Measurements from ENCODE around the gene LAIR1. TPM values are rescaled to one million over a fixed set of nuclear protein-coding genes. Genes with fewer than 3 reads are reported as not detected.
"Not testable (repeated sequence)": the region's sequence is repeated elsewhere in the genome, so short reads cannot be mapped to it uniquely, and the experiment has no call there.

Gene LAIR1
- total RNA-seq, 2 experiments from 2014 or later = 4.3 TPM; not detected in 1

DNA sequence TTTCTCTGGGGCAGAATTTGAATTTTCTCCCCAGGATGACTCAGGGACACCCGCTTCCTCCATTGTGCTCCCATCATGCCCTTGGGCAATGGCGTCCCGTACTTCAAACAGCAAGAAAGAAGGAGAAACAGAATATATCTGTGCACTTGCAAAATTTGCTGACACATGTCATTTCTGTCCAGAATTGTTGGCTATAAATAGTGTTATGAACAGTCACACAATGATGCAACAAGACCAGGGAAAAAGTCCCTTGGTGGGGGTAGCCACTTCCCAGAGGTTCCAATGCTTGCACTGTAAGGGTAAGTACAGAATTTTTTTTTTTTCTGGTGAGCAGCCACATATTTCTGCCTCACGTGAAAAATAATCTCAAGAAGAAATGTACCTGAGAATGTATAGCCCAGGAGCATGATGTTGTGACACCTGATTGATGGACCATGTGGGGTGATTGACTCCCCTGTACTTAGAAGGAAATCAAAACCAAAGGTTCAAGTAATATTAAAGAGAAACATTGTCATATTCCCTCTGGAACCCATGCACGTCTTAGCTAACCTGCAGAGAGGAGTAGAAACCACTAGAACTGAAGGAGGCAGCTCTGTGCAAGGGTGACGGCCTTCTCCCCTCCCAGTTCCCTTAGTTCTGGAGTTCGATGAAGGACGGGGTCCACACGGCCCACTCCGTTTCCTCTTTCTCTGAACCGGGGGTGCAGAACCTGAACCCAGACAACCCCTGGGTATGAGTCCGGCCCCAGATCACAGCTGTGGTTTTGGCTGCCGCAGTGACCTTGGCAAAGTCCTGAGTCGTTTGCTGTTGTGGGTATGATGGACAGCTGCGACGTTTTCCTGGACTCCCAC lies 9.3 kb upstream of the LAIR1 start:
- Histone ChIP-seq H3K36me3 (ENCODE audit: insufficient read depth, low read length) (no peaks in the 10 kb centered on the region), H4K20me1 (ENCODE audit: insufficient read depth, low read length) (no peaks in the 10 kb centered on the region), H3K9me2 (ENCODE audit: insufficient read depth, low read length) (no peaks in the 10 kb centered on the region), H3K79me2 (ENCODE audit: insufficient read depth, low read depth, low read length) (no peaks in the 10 kb centered on the region), H3K4me2 (ENCODE audit: low read length) (no peak overlapping the region), H3K27ac (ENCODE audit: low read depth, low read length, poor library complexity, severe bottlenecking) (no peak overlapping the region), H2AFZ (ENCODE audit: low read length) (no peak overlapping the region), H3K4me3 (ENCODE audit: low read depth, low read length, poor library complexity, severe bottlenecking) (no peak overlapping the region), H3K9me3 (ENCODE audit: low read length) (no peaks in the 10 kb centered on the region; the same call in 1 of the 2 replicates), H3K4me1 (ENCODE audit: insufficient read depth, low read length, poor library complexity, severe bottlenecking) (peaks cover 58% of the 10 kb centered on the region)
- ChIA-PET CTCF (ENCODE audit: unreplicated experiment) (interaction anchor here (0.6 kb wide), 1 partner anchor 16 kb away, joined by 4 read pairs; no protein-coding TSS in a partner anchor), POLR2A (no interaction called here)
- DNase-seq (ENCODE audit: low spot score) = no peak
- TF ChIP-seq CTCF (conservative IDR thresholded peaks at IDR 0.05; ENCODE audit: low read length) = no peak
- TF ChIP-seq EZH2phosphoT487 (IDR thresholded peaks at IDR 0.05; ENCODE audit: borderline replicate concordance, low read depth, low read length) = no peak
- BruUV-seq (replicated peaks) = no TSS peak
- intact Hi-C loops (cut with micrococcal nuclease; ENCODE audit: unreplicated experiment) = no loop called here

DNA sequence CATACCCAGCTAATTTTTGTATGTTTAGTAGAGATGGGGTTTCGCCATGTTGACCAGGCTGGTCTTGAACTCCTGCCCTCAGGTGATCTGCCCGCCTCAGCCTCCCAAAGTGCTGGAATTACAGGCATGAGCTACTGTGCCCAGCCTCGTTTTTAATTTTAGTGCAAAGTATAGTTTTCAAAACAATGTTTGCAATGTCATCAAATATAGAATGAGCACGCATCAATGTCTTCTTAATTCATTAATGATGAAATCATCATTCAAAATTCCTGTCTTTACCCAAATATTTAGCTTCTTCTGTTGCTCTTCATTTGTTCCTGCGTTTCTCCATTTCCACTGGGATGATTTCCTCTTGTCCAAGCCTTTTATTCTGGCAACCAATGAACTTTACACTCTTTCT lies 6.7 kb upstream of the LAIR1 start:
- DNase-seq (ENCODE audit: low spot score); H3K9me2 ChIP-seq (ENCODE audit: insufficient read depth, low read length); POLR2A ChIA-PET; H3K36me3 ChIP-seq (ENCODE audit: insufficient read depth, low read length); H3K79me2 ChIP-seq (ENCODE audit: insufficient read depth, low read depth, low read length); H3K9me3 ChIP-seq (ENCODE audit: low read length); H3K27ac ChIP-seq (ENCODE audit: low read depth, low read length, poor library complexity, severe bottlenecking); H4K20me1 ChIP-seq (ENCODE audit: insufficient read depth, low read length); H2AFZ ChIP-seq (ENCODE audit: low read length); BruUV-seq (replicated peaks); intact Hi-C loops (cut with micrococcal nuclease; ENCODE audit: unreplicated experiment); H3K4me3 ChIP-seq (ENCODE audit: low read depth, low read length, poor library complexity, severe bottlenecking); CTCF ChIA-PET (ENCODE audit: unreplicated experiment): not testable (repeated sequence)
- H3K4me1 ChIP-seq (ENCODE audit: insufficient read depth, low read length, poor library complexity, severe bottlenecking) = peaks cover 37% of the 10 kb centered on the region
- peak overlapping the region; percentile 42; the same call in 1 of the 2 replicates for H3K4me2 ChIP-seq (ENCODE audit: low read length)

DNA sequence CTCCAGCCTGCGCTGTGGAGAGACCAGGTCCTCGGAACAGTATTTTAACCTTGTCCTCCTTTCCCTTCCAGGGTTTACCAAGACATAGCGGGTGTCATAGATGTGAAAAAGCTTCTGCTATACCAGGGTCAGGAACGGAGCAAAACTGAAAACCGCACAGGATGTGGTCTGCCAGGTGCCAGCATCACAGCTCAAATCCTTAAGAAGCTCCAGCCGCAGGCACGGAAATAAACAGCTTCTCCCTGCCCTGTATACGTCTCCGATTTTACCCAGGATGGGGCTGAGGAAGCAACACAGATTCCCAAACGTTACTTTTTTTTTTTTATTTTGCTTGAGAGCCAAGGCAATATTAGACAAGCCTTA lies 5.7 kb upstream of the LAIR1 start:
- Histone ChIP-seq H3K4me2 (ENCODE audit: low read length) (peak overlapping the region; percentile 63), H3K4me3 (ENCODE audit: low read depth, low read length, poor library complexity, severe bottlenecking) (peak overlapping the region; percentile 26), H3K4me1 (ENCODE audit: insufficient read depth, low read length, poor library complexity, severe bottlenecking) (peaks cover 37% of the 10 kb centered on the region)
- H3K36me3 ChIP-seq (ENCODE audit: insufficient read depth, low read length); H3K79me2 ChIP-seq (ENCODE audit: insufficient read depth, low read depth, low read length); CTCF ChIA-PET (ENCODE audit: unreplicated experiment); H3K9me3 ChIP-seq (ENCODE audit: low read length); intact Hi-C loops (cut with micrococcal nuclease; ENCODE audit: unreplicated experiment); H2AFZ ChIP-seq (ENCODE audit: low read length); H3K27ac ChIP-seq (ENCODE audit: low read depth, low read length, poor library complexity, severe bottlenecking); H4K20me1 ChIP-seq (ENCODE audit: insufficient read depth, low read length); BruUV-seq (replicated peaks); H3K9me2 ChIP-seq (ENCODE audit: insufficient read depth, low read length): not testable (repeated sequence)
- POLR2A ChIA-PET = interaction anchor here (0.7 kb wide), 1 partner anchor 746 kb away, joined by 4 read pairs; no protein-coding TSS in a partner anchor
- DNase-seq (ENCODE audit: low spot score) = peak; percentile 70

DNA sequence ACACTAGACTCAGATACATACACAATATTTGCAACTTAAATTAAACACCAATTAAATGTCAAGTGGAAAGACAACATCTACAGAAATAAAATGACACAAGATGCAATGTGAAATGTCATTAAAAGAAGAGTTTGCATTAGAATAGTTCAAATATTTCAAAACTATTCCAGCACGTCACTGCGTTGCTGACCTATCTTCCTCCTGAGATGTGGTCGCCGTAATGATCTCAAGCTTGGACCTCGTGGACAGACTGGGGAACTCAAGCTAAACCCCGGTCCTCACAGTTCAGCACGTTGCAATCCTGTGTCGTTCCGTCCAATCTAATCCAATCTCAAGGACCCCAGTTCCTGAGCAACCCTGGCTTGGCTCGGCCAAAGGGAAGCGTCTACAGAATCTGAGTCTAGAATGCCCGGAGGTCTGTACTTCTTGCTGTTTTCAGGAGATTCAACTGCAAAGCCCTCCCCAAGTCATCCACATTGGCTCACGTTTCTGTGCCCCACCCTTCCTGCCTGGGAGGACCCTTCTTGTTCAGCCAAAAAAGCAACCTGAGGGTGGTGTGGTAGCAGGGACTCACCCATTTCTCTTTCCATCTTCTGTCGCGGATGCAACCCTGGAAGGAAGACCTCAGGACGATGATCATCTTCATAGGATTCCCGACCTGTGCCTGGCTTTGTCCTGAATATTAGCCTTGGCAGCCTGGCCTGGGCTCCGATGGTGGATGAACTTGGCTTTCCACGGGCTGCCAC lies 5.1 kb upstream of the LAIR1 start:
- H3K36me3 ChIP-seq (ENCODE audit: insufficient read depth, low read length); H3K79me2 ChIP-seq (ENCODE audit: insufficient read depth, low read depth, low read length); H3K27ac ChIP-seq (ENCODE audit: low read depth, low read length, poor library complexity, severe bottlenecking); H3K9me2 ChIP-seq (ENCODE audit: insufficient read depth, low read length); H2AFZ ChIP-seq (ENCODE audit: low read length); intact Hi-C loops (cut with micrococcal nuclease; ENCODE audit: unreplicated experiment); H4K20me1 ChIP-seq (ENCODE audit: insufficient read depth, low read length); H3K9me3 ChIP-seq (ENCODE audit: low read length); DNase-seq (ENCODE audit: low spot score); CTCF ChIA-PET (ENCODE audit: unreplicated experiment); BruUV-seq (replicated peaks): not testable (repeated sequence)
- POLR2A ChIA-PET = interaction anchor here (0.7 kb wide), 1 partner anchor 747 kb away, joined by 4 read pairs; no protein-coding TSS in a partner anchor
- Histone ChIP-seq H3K4me3 (ENCODE audit: low read depth, low read length, poor library complexity, severe bottlenecking) (peak overlapping the region; percentile 26), H3K4me1 (ENCODE audit: insufficient read depth, low read length, poor library complexity, severe bottlenecking) (peaks cover 40% of the 10 kb centered on the region), H3K4me2 (ENCODE audit: low read length) (peak overlapping the region; percentile 63)
